HFF-Myc (cell line): ENCODE results near the gene ITIH5.

ENCODE experiments used
- DNase-seq: peaks from one replicate; pipeline ENCODE4 v3.0.0-alpha.2; 2011; ENCODE audit warnings: low read depth; ENCODE audit errors: extremely low read depth
- H3K4me3 ChIP-seq: replicated peaks from 2 replicates; pipeline ENCODE4 v1.5.1; 2011; ENCODE audit warnings: low read depth, mild to moderate bottlenecking, control low read depth, low read length
- CTCF ChIP-seq: IDR thresholded peaks from 2 replicates; pipeline ENCODE4 v1.5.1; 2012; ENCODE audit warnings: mild to moderate bottlenecking, low read depth, low read length, control low read depth; ENCODE audit errors: missing control alignments

Gene ITIH5

GRCh38 chr10:7647062-7647664 lies 19.6 kb downstream of the ITIH5 start:
- TF ChIP-seq CTCF: no peak
- DNase-seq: no peak
- no peak overlapping the region for H3K4me3 ChIP-seq

- DNase-seq: no peak
- no peak for TF ChIP-seq CTCF
- H3K4me3 ChIP-seq: no peak overlapping the region
Measured at GRCh38 chr10:7642491-7643011, 24.2 kb downstream of the ITIH5 start.

- TF ChIP-seq CTCF: no peak
- no peak for DNase-seq
- no peak overlapping the region for H3K4me3 ChIP-seq
Measured at GRCh38 chr10:7635408-7636125, 31.2 kb downstream of the ITIH5 start.

- DNase-seq: no peak
- no peak for TF ChIP-seq CTCF
- H3K4me3 ChIP-seq: no peak overlapping the region
Measured at GRCh38 chr10:7634142-7634894, 32.4 kb downstream of the ITIH5 start.

- no peak for TF ChIP-seq CTCF
- no peak overlapping the region for H3K4me3 ChIP-seq
- DNase-seq: no peak
Measured at GRCh38 chr10:7626283-7626682, 40.5 kb downstream of the ITIH5 start.

GRCh38 chr10:7625836-7626235 lies 40.9 kb downstream of the ITIH5 start:
- no peak for TF ChIP-seq CTCF
- no peak for DNase-seq
- H3K4me3 ChIP-seq: no peak overlapping the region
